Non-pigmented ciliary epithelial cell (primary cell): ENCODE data around the gene CELF2.

Source experiments
- DNase-seq: peaks from one replicate; pipeline ENCODE4 v3.0.0-alpha.2; 2010; ENCODE audit warnings: low read depth

Gene CELF2

GRCh38 chr10:11004144-11005077, 13.3 kb upstream of the CELF2 start:
- DNase-seq = no peak

DNA sequence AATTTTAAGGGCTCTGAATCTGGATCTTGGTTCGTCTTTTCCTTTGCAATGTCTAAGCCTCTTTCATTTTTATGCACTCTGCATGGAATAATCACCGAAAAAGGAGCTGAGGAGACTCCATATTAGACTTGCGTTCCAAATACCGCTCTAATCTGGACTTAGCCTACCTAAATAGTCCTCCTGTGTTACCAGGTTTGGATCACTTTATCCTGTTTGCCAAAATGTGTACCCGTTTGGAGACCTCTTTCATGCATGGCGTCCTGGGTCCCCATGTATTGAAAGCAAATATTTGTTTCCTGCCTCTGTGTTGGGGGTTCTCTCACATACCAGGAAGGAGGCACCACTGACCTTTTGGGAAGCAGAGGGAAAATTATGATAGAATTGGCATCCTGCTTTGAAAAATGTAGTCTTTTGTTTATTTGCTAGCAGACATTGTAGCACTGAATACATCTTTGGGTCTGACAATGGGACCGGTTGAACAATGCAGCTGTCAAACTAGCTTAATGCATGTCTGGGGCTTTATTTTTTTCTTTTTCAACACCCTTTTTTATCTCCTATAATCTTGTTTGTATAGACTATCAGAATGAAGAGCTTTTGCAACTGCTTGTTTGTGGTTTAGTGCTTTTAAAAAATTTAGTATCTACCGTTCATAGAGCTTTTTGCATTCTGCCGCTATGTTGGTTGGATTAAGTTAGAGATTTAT, 11.8 kb upstream of the CELF2 start:
- no peak for DNase-seq

- DNase-seq = no peak
These were observed 11.2 kb upstream of the CELF2 start for GRCh38 chr10:11006428-11006825.

GRCh38 chr10:11007476-11008020, 10.1 kb upstream of the CELF2 start:
- DNase-seq = no peak

DNA sequence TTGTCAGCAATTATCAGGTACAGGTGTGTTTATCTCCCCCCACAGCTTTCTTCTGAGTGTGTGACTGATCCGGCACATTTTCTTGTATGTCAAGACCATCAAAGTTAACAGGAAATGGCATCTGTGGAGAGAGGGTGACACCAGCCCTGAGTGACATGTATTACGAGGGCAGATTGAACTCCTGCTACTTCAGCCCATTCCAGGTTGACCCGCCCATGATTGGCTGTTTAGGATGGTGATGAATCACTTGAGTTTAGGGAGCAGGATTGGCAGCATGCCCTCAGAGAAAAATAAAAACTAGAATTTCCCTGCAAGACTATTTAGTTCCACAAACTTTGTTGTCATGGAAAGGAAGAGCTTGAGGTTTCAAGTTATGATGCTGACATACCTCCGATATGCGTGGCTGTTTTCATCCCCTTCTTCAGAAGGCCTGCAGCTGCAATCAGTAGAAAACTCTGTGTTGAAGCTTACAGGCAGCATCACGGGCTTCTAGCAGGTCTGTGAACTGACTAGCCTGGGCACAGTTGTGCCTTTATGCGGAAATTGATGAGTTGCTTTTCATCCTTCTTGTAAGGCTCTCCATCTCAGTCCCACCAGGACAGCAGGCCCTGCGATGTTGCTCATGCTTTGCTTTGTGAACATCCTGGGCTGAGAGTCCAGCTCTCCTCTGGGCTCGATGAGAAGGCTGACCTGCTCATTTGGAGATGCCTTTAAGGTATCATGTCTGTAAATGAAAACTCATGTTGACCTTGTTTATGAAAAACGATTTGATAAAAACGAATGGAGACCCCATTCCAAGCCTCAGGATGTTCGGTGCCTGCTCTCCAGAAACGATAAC, 8.0 kb upstream of the CELF2 start:
- no peak for DNase-seq

DNA sequence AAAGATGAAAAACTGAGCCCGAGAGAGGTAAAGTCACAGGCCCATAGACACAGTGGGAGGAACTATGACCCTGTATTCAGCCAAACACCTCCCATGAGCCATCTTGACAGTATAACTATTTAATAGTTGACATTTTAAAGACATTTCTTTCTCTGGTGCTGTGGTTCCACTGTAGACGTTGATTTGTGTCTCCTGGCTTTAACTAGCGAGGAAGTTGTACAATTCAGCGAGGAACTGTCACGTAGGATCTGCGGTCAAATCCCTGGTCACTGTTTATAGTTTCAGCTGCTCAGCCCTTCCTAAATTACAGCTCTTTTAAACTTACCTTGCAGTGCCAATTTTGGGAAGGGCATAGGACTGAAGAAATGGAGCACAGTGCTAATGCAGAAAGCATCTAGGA, 7.1 kb upstream of the CELF2 start:
- no peak for DNase-seq

- no peak for DNase-seq
These were observed 6.2 kb upstream of the CELF2 start for GRCh38 chr10:11011436-11011835.

DNA sequence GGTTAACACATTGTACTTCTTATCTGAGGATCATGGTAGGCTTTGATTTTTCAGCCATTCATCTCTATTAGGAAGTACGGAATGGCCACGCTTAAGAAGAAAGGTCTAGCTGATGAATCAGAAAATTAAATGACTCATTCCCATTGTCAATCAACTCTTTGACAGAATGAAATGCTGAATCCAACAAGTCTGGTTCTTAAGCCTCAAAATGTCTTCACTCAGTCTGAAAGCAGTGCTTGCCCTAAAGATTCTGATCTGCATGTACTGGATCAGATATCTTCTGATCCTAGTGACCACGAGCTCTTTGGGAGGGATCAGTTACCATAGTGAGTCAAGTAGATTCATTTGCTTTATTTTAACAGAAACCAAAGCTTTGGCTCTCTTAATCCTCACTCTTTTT, 5.7 kb upstream of the CELF2 start:
- no peak for DNase-seq

- DNase-seq = no peak
These were observed 5.0 kb upstream of the CELF2 start for GRCh38 chr10:11012421-11013295.

DNA sequence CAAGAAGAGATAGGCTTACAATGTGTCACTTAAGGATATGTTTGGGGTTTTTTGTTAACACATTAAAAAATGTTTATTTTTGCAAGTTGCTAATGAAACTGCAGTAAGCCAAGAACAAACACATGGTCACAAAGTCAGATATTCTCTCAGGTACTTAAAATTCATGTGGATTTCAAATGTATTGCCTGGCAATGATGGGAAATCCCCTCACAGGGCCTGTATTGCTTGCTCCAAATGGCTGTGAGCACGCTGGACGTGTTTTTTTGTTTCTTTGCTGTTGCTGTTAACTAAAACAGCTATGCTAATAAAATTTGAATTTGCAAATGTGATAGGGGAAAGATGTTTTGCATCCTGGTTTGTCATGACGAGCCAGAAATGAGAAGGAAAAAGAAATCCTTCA, 3.8 kb upstream of the CELF2 start:
- DNase-seq = no peak

DNA sequence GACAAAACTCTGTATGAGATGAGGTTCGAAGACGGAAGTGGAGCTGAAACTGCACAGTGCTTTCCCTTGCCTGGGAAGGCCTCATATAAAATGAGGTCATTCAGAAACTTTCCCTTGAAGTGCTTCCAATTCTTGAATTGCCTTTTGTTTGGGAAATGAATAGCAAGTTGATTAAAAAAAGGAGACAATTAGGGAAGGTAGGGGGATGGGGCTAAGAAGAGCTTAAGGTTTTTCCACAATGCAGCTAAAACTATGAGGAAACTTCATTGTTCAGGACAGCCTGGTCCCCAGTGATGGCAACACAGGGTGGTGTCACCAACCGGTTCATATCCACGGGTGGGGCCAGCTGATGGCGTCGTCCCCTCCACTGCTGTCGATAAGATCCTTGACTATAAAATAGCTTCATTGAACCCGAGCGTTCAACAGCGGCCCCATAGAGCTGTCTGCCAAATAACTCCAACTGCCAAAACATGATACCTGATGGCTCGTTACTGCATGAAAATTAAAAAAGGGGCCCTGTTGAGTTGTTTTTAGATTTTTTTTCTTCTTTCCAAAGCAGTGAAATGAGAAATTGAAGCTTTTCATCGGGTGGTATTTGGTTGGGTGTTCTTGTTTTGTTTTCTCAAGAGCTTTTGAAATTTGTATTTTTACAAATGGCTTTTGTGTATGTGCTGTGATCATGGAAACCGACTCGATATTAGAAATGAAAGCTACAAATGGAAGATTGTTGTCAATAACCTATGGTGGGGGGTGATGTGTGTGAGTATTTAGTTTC, 2.8 kb upstream of the CELF2 start:
- no peak for DNase-seq

GRCh38 chr10:11015446-11015934, 2.2 kb upstream of the CELF2 start:
- DNase-seq = no peak

DNA sequence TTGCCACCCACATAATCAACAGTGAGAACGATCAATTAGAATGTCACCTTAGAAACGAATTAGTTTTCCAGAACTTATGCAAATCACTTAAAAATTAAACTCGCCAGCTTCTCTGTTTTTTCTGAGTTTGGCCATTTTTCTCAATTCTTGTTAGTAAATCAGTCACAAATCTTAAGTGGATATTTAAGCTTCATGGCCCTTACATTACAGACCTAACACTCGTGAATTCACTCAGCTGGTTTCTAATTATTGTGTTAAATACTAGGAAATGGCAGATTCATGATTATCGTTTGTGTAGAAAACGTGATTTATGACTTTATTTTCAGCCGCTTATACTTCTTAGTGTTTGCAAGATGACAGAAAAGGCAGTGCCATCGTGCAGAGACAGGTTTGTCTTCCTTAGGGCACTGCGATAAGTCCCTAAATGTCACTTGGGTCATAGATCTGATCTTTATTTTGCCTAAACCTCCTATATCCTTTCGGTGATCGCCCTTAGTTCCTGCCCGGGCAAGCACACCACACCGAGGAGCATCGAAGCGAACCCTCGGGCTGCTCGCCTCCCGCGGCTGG, 587 bp upstream of the CELF2 start:
- DNase-seq = no peak

GRCh38 chr10:11018432-11018841, 765 bp downstream of the CELF2 start:
- DNase-seq = no peak

DNA sequence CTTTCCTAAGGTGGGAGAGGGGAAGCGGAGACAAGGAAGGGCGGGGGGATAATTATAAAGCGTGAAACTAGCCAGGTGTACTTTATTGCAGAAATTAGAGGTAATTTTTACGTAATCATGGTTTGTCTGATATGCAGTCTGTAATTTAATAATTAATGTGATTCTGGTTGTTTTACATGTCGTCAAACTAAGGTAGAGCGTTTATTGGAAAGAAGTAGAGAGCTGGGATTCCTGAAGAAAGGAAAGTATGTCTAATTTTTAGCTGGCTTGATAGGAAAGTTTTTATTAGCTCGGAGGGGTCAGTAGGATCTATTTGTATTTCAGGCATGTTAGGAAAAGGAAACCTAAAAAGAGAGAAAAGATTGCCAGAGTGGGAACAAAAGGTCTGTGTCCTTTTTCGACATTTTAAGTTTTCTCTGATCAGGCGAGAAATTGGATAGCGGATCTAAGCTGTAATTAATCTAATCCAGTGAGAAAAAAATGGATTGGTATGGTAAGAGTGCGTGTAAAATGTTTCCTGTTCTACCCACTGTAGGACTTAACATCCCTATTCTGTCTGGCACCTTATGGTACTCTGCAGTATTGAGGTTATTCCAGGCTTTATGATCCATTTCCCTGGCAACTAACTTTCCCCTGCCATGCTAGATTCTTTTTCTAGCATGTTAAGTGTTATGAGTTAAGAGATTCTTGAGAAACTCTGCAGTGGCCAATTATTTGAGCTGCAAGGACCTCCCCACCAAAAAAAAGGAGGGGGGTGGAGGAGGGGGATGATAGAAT, 1.4 kb downstream of the CELF2 start:
- DNase-seq = no peak

- DNase-seq = no peak
These were observed 2.3 kb downstream of the CELF2 start for GRCh38 chr10:11019724-11020547.

GRCh38 chr10:11020548-11020942, 2.9 kb downstream of the CELF2 start:
- no peak for DNase-seq

DNA sequence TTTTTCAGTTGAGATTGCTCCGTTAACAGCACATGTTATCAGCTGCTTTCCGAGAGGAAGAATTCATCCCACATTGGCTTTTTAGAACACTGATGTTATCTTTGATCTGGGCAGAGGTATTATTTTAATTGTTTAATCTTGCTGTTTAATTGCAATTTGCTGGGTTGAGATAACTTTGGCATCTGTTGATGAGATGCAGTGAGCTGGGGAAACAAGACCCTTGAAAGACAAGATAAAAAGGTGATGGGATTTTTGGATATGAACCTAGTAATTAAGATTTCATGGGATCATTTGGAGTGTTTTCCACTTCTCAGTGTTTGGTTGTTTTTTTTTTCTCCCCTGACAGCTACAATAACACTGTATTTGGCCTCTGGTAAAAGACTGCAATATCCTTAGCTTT, 4.5 kb downstream of the CELF2 start:
- no peak for DNase-seq
